ENCODE data around the gene FHOD3.

- TF ChIP-seq POLR2A (IDR thresholded peaks at IDR 0.05; ENCODE audit: low read length) (no peak), GATA1 (IDR thresholded peaks at IDR 0.05; ENCODE audit: low read depth, low read length) (no peak)
Observed at GRCh38 chr18:36635414-36636096, 338.0 kb downstream of the FHOD3 start.
